UCSD-AML1 (cell line): ENCODE results near the gene DOCK11.

Experiments used
- DNase-seq: peaks from one replicate; lab custom pipeline; 2025; ENCODE audit not compliant: unreplicated experiment; lab: John Stamatoyannopoulos, UW

Gene DOCK11

GRCh38 chrX:118626346-118626745 lies 130.7 kb downstream of the DOCK11 start:
- no peak for DNase-seq

DNA sequence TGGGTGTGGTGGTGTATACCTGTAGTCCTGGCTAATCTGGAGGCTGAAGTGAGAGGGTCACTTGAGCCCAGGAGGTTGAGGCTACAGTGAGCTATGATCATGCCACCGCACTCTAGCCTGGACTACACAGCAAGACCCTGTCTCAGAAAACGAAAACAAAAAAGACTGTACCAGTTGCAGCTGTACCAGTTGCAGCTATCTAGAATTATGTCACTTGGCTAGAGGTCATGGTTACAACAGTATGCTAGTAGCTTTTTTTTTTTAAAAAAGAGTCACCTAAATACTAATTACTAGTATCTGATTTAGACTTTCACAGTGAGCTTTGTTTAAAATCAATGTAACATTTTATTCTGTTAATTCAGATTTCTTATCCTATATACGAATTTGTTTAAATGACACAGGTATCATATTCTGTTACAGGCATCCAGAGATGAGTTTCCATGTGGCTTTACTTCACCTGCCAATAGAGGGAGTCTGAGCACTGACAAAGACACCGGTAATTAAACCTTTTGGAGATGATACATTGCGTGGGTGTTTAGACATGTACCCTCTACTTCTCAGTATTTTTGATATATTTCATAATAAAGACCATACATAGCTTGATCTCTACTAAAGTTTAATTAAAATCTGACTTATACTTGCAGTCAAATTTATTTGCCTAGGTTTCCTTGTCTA lies 131.6 kb downstream of the DOCK11 start:
- no peak for DNase-seq

DNA sequence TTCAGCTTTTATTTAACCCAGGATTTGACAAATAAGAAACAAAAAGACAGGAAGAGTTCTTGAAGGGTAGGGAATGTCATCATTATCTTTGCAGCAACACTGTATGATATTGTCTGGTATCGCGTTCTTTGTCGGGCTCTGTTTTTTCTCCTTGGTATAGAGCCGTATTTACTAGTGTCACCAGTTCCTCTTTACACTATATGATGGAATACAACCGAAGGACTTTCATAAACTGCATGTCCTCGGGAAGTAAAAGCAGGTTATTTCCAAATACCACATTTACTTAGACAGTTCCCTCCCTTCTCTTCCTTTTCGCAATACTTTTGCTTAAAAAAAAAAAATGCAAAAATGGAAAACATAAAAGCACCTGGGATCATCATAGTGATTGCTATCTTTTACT lies 135.2 kb downstream of the DOCK11 start:
- no peak for DNase-seq

DNA sequence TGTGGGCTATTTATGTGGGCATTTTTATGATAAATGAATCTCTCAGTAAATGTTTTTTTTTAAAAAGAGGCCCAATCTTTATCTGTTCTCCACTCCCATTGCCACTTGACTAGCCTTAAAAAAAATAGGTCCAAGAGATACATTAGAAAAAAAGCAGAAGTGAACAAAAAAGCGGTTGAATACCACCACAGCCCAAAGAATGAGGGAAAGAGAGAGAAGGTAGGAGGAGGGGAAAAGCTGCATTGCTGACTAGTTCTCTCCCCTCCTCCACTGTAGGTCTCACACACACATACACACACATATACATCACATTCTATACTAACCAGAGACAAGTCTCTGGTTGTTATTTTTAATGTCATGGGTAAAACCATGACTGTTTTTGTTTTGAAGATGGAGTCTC lies 136.0 kb downstream of the DOCK11 start:
- no peak for DNase-seq

GRCh38 chrX:118632862-118633261 lies 137.2 kb downstream of the DOCK11 start:
- DNase-seq: no peak

DNA sequence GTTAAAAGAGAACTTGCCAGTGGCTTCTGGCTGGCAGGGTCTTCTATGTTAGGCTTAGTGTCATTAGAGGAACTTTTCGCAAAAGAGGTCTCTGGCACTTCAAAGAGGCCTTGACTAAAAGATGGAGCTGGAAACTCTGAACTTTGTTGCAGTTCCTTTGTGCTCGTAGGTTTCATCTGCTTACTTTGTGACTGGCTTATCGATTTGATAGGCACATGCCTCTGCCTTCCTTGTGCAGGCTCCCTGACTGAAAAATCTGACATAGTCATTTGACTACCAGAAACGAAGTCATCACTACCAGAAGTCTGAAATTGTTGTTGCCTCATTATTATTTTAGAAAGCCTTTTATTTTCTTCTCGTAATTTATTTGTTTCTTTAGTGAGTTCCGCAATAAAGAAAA lies 137.9 kb downstream of the DOCK11 start:
- DNase-seq: no peak

DNA sequence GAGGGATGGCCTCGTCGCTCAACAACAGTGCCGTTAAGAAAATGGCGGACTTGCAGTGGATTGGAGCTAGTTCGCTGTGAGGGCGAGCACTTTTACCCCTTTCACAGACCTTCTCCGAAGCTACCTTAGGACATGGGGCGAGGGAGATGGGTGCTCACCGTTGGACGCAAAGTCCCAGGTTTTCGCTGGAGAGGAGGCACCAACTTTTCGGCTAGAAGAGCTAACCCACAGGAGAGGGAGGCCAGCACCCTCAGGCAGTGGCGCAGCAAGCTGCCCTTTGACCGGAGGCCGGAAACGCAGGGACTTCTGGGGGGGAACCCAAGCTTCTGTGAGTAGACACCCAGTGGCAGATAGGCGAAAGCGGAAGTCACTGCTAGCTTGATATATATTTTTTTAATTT lies 138.7 kb downstream of the DOCK11 start:
- no peak for DNase-seq

GRCh38 chrX:118637997-118638396 lies 142.4 kb downstream of the DOCK11 start:
- DNase-seq: no peak

GRCh38 chrX:118644378-118644777 lies 148.8 kb downstream of the DOCK11 start:
- no peak for DNase-seq

- DNase-seq: no peak
Observed at GRCh38 chrX:118652717-118653116, 157.1 kb downstream of the DOCK11 start.

DNA sequence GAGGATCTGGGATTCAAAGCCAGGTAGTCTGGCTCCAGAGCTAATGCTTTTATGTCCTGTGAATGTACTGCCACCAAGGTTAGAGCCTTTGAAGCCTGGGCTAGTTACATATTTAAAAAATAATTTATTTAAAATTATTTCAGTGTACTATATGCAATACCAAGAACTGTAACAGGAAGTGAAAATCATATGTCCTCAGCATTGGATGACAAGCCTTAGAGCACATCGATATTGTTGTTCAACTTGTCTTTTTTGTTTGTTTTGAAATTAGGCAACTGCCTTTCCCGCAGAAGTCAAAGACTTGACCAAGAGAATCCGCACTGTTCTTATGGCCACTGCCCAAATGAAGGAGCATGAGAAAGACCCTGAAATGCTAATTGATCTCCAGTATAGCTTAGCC lies 158.7 kb downstream of the DOCK11 start:
- DNase-seq: no peak

- DNase-seq: no peak
Observed at GRCh38 chrX:118655561-118656246, 160.1 kb downstream of the DOCK11 start.

GRCh38 chrX:118657413-118657812 lies 161.8 kb downstream of the DOCK11 start:
- no peak for DNase-seq

DNA sequence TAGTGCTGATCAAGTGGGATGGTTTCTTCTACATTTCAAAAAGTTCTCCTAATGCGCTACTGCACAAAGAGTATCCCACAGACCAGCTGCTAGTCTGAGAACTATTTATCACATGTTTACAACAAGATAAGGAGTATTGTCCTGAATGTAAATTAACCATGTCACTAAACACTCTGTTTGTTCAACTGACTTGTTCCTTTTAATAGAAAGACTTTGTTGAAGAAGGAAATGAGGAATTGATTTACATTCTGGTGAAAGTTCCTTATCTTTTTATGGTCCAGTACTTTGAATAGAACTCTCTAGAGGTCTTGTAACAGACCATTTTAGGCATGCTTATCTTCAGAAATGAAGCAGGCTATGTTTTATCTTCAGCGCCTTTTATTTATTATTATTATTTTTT lies 164.5 kb downstream of the DOCK11 start:
- DNase-seq: no peak

- DNase-seq: no peak
Observed at GRCh38 chrX:118665204-118665603, 169.6 kb downstream of the DOCK11 start.

GRCh38 chrX:118666521-118666920 lies 170.9 kb downstream of the DOCK11 start:
- DNase-seq: no peak

DNA sequence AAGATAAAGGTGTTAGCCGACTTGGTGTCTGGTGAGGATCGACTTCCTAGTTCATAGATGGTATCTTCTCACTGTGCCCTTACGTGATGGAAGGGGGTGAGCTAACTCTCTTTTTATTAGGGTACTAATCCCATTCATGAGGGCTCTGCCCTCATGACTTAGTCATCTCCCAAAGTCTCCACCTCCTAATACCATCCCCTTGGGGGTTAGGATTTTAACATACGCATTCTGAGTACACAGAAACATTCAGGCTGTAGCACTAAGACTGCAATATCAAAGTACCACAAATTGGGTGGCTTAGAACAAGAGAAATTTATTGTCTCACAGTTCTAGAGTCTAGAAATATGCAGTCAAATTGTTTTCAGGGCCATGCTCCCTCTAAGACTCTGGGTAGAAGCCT lies 173.8 kb downstream of the DOCK11 start:
- DNase-seq: no peak

DNA sequence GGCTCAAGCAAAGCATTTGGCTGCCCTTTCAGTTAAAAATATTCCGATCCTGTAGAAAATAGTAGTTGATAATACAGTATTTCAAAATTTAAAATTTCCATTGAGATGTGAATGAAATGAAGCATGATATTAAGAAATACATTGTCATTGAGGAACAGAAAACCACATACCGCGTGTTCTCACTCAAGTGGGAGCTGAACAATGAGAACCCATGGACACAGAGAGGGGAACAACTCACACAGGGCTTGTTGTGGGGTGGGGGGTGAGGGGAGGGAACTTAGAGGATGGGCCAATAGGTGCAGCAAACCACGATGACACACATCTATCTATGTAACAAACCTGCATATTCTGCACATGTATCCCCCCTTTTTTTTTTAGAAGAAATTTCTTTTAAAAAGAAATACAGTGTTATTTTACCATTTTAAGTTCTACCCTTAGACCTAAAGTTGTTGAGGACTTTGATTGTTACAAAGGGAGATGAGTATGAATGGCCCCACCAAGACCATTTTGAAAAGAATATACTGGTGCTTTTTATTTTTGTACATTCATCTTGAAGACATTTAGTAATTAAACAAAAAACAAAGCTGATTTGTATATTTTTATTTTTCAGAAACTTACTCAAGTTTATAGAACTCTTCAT lies 179.8 kb downstream of the DOCK11 start:
- DNase-seq: no peak

DNA sequence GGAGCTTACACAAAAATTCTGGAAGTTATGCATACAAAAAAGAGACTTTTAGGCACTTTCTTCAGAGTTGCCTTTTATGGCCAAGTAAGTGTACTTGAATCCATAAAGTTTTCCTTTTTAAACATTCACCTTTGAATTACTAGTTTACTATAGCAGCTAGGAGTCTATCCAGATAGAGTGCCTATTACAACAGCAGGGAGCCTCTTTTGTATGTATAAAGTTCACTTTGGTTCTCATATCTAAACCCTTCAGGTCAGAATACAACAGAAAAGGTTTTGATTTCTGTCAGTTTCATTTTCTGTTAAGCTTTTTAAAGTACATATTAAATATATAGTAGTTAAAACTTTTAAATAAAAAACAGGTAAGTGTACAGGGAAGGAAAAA lies 180.3 kb downstream of the DOCK11 start:
- DNase-seq: no peak

DNA sequence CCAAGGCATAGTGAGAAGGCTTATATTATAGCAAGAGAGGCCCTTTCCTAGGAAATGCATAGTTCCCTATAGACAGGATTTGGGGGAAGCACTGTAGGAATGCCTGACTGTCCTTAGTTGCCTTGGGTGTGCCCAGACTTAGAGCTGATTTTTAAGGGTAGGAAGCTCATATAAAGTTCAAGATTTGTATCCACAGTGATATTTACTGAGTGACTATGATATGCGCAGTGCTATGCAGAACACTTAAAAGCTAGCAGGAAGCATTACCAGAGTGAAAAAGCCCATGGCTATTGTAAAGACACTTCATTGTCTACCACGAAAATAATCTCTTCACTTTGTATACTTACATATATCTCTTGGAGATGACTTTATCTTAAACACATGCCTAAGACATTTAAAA lies 181.7 kb downstream of the DOCK11 start:
- DNase-seq: no peak

DNA sequence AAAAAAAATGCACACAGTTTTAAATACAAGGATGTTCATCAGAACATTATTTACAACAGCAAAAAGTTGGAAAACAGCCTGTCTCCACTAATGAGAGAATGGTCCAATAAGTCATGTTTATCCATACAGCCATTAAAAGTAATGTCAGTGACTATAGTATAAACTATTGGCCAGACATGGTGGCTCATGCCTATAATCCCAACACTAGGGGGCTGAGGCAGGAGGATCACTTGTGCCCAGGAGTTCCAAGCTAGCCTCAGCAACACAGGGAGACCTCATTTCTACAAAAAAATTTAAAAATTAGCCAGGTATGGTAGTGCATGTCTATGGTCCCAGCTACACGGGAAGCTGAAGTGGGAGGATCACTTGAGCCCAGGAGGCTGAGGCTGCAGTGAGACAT lies 183.7 kb downstream of the DOCK11 start:
- DNase-seq: no peak

DNA sequence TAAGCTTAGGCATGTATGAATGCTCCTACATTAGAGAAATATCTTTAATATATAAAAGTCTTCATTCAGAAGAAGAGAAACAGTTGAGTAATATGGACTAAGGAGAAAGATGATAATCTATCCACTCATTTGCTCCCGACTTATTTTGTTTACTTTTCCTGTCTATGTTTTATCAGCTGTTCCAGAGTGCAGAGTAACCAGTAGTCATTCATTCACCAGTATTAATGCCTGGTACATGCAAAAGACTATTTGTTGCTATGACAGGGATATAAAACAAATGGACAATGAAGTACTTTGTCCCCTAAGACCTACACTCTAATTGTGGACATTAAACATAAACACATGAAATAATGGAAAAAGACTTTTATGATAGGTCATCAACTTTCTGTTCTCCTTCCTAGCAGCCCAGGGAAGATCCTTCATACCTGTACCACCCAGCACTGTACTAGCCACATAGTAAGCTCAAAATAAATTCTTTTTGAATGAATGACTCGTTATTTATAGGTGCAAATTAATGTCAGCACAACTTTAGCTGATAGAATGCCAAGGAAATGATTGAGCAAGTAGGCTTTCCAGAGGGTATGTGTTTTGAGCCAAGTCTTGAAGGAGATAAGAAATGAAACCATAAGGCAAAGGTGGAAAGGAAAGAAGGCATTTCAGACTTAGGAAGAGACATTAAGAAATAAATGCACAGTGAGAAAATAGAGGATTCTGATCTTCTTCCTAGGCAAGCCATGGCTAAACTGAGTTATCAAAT lies 186.8 kb downstream of the DOCK11 start:
- DNase-seq: no peak
